Neural cell (in vitro differentiated cells): ENCODE results near the gene NAGLU. TPM values are rescaled to one million over a fixed set of nuclear protein-coding genes. Genes with fewer than 3 reads are reported as not detected.

Source experiments
- H2AFZ ChIP-seq: fragments of 200-600, 300-800 bp; sonication (generic), shearing (Covaris generic); 2 replicates; pipeline ENCODE4 v1.6.0; 2014; ENCODE audit warnings: low read depth, mild to moderate bottlenecking, antibody characterized with exemption, low read length, moderate library complexity
- H3F3A ChIP-seq: fragments of 200-600 bp; shearing (Covaris generic); 2 replicates; pipeline ENCODE4 v1.6.1; 2016; ENCODE audit warnings: mild to moderate bottlenecking, moderate library complexity, mixed read lengths, antibody characterized with exemption, low read length; ENCODE audit not compliant: insufficient read depth, poor library complexity, severe bottlenecking
- H3K27ac ChIP-seq: fragments of 200-600, 300-800 bp; sonication (generic), shearing (Covaris generic); 2 replicates; pipeline ENCODE4 v1.5.1; 2014; ENCODE audit warnings: mild to moderate bottlenecking, low read length, moderate library complexity
- H3K27me3 ChIP-seq: fragments of 300-800, 200-600 bp; sonication (generic), shearing (Covaris generic); 2 replicates; pipeline ENCODE4 v1.6.0; 2014; ENCODE audit warnings: mild to moderate bottlenecking, low read depth, low read length, moderate library complexity; ENCODE audit not compliant: insufficient read depth
- H3K36me3 ChIP-seq: fragments of 300-800, 200-600 bp; sonication (generic), shearing (Covaris generic); 2 replicates; pipeline ENCODE4 v1.5.1; 2014; ENCODE audit warnings: mild to moderate bottlenecking, antibody characterized with exemption, low read length, moderate library complexity; ENCODE audit not compliant: insufficient read depth
- H3K4me2 ChIP-seq: fragments of 300-800, 200-600 bp; sonication (generic), shearing (Covaris generic); 2 replicates; pipeline ENCODE4 v1.6.0; 2014; ENCODE audit warnings: mild to moderate bottlenecking, low read length
- H3K4me3 ChIP-seq: fragments of 300-800, 200-600 bp; sonication (generic), shearing (Covaris generic); 2 replicates; pipeline ENCODE4 v1.5.1; 2014; ENCODE audit warnings: mild to moderate bottlenecking, low read length, moderate library complexity
- H3K79me2 ChIP-seq: fragments of 200-600 bp; shearing (Covaris generic); replicated peaks from 2 replicates; pipeline ENCODE4 v1.6.0; 2014; ENCODE audit warnings: mild to moderate bottlenecking, low read length, moderate library complexity; ENCODE audit not compliant: insufficient read depth
- H3K9ac ChIP-seq: fragments of 300-800, 200-600 bp; sonication (generic), shearing (Covaris generic); 2 replicates; pipeline ENCODE4 v1.6.1; 2016; ENCODE audit warnings: mild to moderate bottlenecking, low read length, mixed read lengths
- H3K9me2 ChIP-seq: fragments of 200-600 bp; shearing (Covaris generic); 2 replicates; pipeline ENCODE4 v1.6.1; 2016; ENCODE audit warnings: mild to moderate bottlenecking, low read length, mixed read lengths; ENCODE audit not compliant: insufficient read depth
- H3K9me3 ChIP-seq: fragments of 200-600, 300-800 bp; sonication (generic), shearing (Covaris generic); 2 replicates; pipeline ENCODE4 v1.6.1; 2016; ENCODE audit warnings: mild to moderate bottlenecking, mixed run types, low read length, moderate library complexity, mixed read lengths
- H4K20me1 ChIP-seq: fragments of 200-600 bp; shearing (Covaris generic); 2 replicates; pipeline ENCODE4 v1.6.1; 2016; ENCODE audit warnings: mild to moderate bottlenecking, mixed run types; ENCODE audit not compliant: insufficient read depth
- EP300 ChIP-seq: fragments of 450-650 bp; conservative IDR thresholded peaks from 2 replicates; pipeline ENCODE4 v1.6.1; 2014; ENCODE audit warnings: antibody characterized with exemption, mild to moderate bottlenecking, moderate library complexity; ENCODE audit not compliant: poor library complexity, severe bottlenecking
- EZH2 ChIP-seq: fragments of 200-600, 300-800 bp; shearing (Covaris generic), sonication (generic); IDR thresholded peaks from 2 replicates; pipeline ENCODE4 v1.6.1; 2014; ENCODE audit warnings: antibody characterized with exemption, low read length, borderline replicate concordance, mild to moderate bottlenecking; ENCODE audit not compliant: insufficient read depth, poor library complexity, severe bottlenecking
- MXI1 ChIP-seq: fragments of 450-650 bp; conservative IDR thresholded peaks from 2 replicates; pipeline ENCODE4 v1.6.1; 2014; ENCODE audit warnings: antibody characterized with exemption, mild to moderate bottlenecking; ENCODE audit not compliant: poor library complexity, severe bottlenecking
- POLR2AphosphoS5 ChIP-seq: IDR thresholded peaks from 2 replicates; pipeline ENCODE4 v1.6.1; 2012
- RAD21 ChIP-seq: fragments of 450-650 bp; conservative IDR thresholded peaks from 2 replicates; pipeline ENCODE4 v1.6.1; 2014; ENCODE audit warnings: antibody characterized with exemption, mild to moderate bottlenecking, moderate library complexity
- REST ChIP-seq: IDR thresholded peaks from 2 replicates; pipeline ENCODE4 v1.6.1; 2012; ENCODE audit warnings: borderline replicate concordance
- SMC3 ChIP-seq: fragments of 450-650 bp; conservative IDR thresholded peaks from 2 replicates; pipeline ENCODE4 v1.6.1; 2014; ENCODE audit warnings: antibody characterized with exemption, mild to moderate bottlenecking, moderate library complexity; ENCODE audit not compliant: poor library complexity
- TAF1 ChIP-seq: IDR thresholded peaks from 2 replicates; pipeline ENCODE4 v1.6.1; 2012; ENCODE audit warnings: low read depth
- polyA minus RNA-seq: library from RNA; depleted of rRNA, polyadenylated mRNA; stranded (reverse); fragments of >200 nt; gene quantifications from 2 replicates; pipeline ENCODE4 v1.2.3, GENCODE V29; 2014
- polyA plus RNA-seq: library from polyadenylated mRNA; depleted of rRNA; stranded (reverse); fragments of >200 nt; gene quantifications from 2 replicates; pipeline ENCODE4 v1.2.3, GENCODE V29; 2014
- TF ChIP-seq, protein P1 (sequence below): fragments of 450-650 bp; IDR thresholded peaks from 2 replicates; pipeline ENCODE4 v1.5.1; 2014; ENCODE audit warnings: antibody characterized with exemption, mild to moderate bottlenecking, moderate library complexity; ENCODE audit not compliant: poor library complexity, severe bottlenecking

NAGLU gene
- polyA plus RNA-seq (12.1 and 17.1 TPM in 2 replicates), polyA minus RNA-seq (7.6 and 8.5 TPM in 2 replicates)

GRCh38 chr17:42536048-42536371, at the start of gene NAGLU:
Gene NAGLU, plus strand, starts transcription at chr17:42536241. Its CDS starts 32 bp downstream, at chr17:42536273.
- H3K4me3 ChIP-seq, result peak within 1 kb of the TSS; percentile 81
- no peaks in the 10 kb centered on the region for H3K27me3 ChIP-seq
- peak within 1 kb of the TSS; percentile 40 for H2AFZ ChIP-seq
- no peaks in the 10 kb centered on the region for H3K79me2 ChIP-seq
- H3K9ac ChIP-seq, result peak within 1 kb of the TSS; percentile 68
- H3K27ac ChIP-seq, result peak within 1 kb of the TSS; percentile 49
- no peaks in the 10 kb centered on the region for H3F3A ChIP-seq
- TF ChIP-seq POLR2AphosphoS5 (peak; percentile 67), EZH2 (no peak)
- TF ChIP-seq, protein P1, sequence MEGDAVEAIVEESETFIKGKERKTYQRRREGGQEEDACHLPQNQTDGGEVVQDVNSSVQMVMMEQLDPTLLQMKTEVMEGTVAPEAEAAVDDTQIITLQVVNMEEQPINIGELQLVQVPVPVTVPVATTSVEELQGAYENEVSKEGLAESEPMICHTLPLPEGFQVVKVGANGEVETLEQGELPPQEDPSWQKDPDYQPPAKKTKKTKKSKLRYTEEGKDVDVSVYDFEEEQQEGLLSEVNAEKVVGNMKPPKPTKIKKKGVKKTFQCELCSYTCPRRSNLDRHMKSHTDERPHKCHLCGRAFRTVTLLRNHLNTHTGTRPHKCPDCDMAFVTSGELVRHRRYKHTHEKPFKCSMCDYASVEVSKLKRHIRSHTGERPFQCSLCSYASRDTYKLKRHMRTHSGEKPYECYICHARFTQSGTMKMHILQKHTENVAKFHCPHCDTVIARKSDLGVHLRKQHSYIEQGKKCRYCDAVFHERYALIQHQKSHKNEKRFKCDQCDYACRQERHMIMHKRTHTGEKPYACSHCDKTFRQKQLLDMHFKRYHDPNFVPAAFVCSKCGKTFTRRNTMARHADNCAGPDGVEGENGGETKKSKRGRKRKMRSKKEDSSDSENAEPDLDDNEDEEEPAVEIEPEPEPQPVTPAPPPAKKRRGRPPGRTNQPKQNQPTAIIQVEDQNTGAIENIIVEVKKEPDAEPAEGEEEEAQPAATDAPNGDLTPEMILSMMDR, result no peak
- no peaks in the 10 kb centered on the region for H3K9me3 ChIP-seq
- no peaks in the 10 kb centered on the region for H3K36me3 ChIP-seq
- no peaks in the 10 kb centered on the region for H3K9me2 ChIP-seq
- H4K20me1 ChIP-seq, result no peaks in the 10 kb centered on the region
- H3K4me2 ChIP-seq, result peak within 1 kb of the TSS; percentile 59

DNA sequence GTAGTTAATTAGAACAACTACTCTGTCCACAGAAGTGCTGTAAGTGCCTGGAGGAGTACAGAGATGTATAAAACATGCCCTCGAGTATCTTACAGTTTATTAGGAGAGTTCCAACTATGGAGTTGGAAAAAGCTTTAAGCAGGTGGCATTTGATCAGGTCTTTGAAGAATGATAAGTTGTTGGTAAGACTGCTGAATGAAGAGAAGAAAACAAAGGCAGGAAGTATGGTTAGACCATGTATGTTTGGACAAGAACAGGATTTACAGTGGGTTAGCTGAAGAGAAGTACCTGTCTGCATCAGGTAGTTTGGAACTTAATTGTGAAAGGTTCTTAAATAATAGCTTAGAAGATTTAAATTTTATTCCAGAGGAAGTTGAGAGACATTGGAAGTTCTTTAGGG, 48.0 kb upstream of the NAGLU start:
- Histone ChIP-seq H3K9ac (no peak overlapping the region), H3K79me2 (no peaks in the 10 kb centered on the region), H3K4me3 (no peak overlapping the region), H4K20me1 (no peaks in the 10 kb centered on the region), H3K36me3 (peaks cover 4% of the 10 kb centered on the region), H3K27ac (no peak overlapping the region), H3K4me2 (no peak overlapping the region), H3F3A (no peaks in the 10 kb centered on the region), H3K9me3 (no peaks in the 10 kb centered on the region), H2AFZ (no peak overlapping the region), H3K27me3 (no peaks in the 10 kb centered on the region), H3K9me2 (no peaks in the 10 kb centered on the region)
- no peak for TF ChIP-seq MXI1
- TF ChIP-seq RAD21, result no peak
- TF ChIP-seq EZH2, result no peak
- no peak for TF ChIP-seq POLR2AphosphoS5
- TF ChIP-seq, protein P1, result no peak
- no peak for TF ChIP-seq TAF1
- TF ChIP-seq EP300, result no peak
- no peak for TF ChIP-seq REST
- TF ChIP-seq SMC3, result no peak
